Mesendoderm (in vitro differentiated cells): ENCODE data around the gene RBM19.

Experiments
- DNase-seq: peaks from one replicate; pipeline ENCODE4 v3.0.0; 2013
- H2AK5ac ChIP-seq: 2 replicates; pipeline ENCODE4 v1.6.1; 2013; ENCODE audit warnings: low read length, inconsistent platforms
- H2BK120ac ChIP-seq: 2 replicates; pipeline ENCODE4 v1.6.1; 2013; ENCODE audit warnings: low read depth, mild to moderate bottlenecking, low read length, moderate library complexity, mixed read lengths
- H2BK15ac ChIP-seq: replicated peaks from 2 replicates; pipeline ENCODE4 v1.6.1; 2013; ENCODE audit warnings: low read depth, mild to moderate bottlenecking, moderate library complexity
- H2BK5ac ChIP-seq: 2 replicates; pipeline ENCODE4 v1.6.1; 2013; ENCODE audit warnings: low read length, inconsistent platforms
- H3K18ac ChIP-seq: 2 replicates; pipeline ENCODE4 v1.6.1; 2013; ENCODE audit warnings: mild to moderate bottlenecking, low read length, mixed read lengths
- H3K23ac ChIP-seq: one replicate; pipeline ENCODE4 v1.6.1; 2013; ENCODE audit warnings: low read length
- H3K27ac ChIP-seq: 2 replicates; pipeline ENCODE4 v1.5.1; 2013; ENCODE audit warnings: low read depth, mild to moderate bottlenecking, inconsistent platforms, low read length, moderate library complexity
- H3K27me3 ChIP-seq: 2 replicates; pipeline ENCODE4 v1.6.1; 2013; ENCODE audit warnings: low read length, control low read depth, mild to moderate bottlenecking, inconsistent platforms; ENCODE audit not compliant: insufficient read depth, poor library complexity
- H3K36me3 ChIP-seq: 2 replicates; pipeline ENCODE4 v1.6.1; 2013; ENCODE audit warnings: low read length, inconsistent platforms; ENCODE audit not compliant: control insufficient read depth, insufficient read depth
- H3K4ac ChIP-seq: one replicate; pipeline ENCODE4 v1.6.1; 2013; ENCODE audit warnings: low read depth, mild to moderate bottlenecking, low read length, moderate library complexity
- H3K4me1 ChIP-seq: 2 replicates; pipeline ENCODE4 v1.6.1; 2013; ENCODE audit warnings: low read depth, low read length, inconsistent platforms; ENCODE audit not compliant: control insufficient read depth
- H3K4me2 ChIP-seq: 2 replicates; pipeline ENCODE4 v1.6.1; 2013; ENCODE audit warnings: low read length
- H3K4me3 ChIP-seq: 2 replicates; pipeline ENCODE4 v1.5.1; 2013; ENCODE audit warnings: mild to moderate bottlenecking, low read length
- H3K56ac ChIP-seq: one replicate; pipeline ENCODE4 v1.6.1; 2013; ENCODE audit warnings: low read length
- H3K79me1 ChIP-seq: 2 replicates; pipeline ENCODE4 v1.6.1; 2013; ENCODE audit warnings: low read length, inconsistent platforms
- H3K79me2 ChIP-seq: 2 replicates; pipeline ENCODE4 v1.6.1; 2013; ENCODE audit warnings: mild to moderate bottlenecking, low read length; ENCODE audit not compliant: control insufficient read depth, insufficient read depth
- H3K9ac ChIP-seq: 2 replicates; pipeline ENCODE4 v1.6.1; 2013; ENCODE audit warnings: low read length, inconsistent platforms
- H4K5ac ChIP-seq: one replicate; pipeline ENCODE4 v1.6.1; 2013; ENCODE audit warnings: low read length
- H4K8ac ChIP-seq: one replicate; pipeline ENCODE4 v1.6.1; 2013; ENCODE audit warnings: low read depth, mild to moderate bottlenecking, control low read depth, low read length, moderate library complexity
- WGBS: extraction: QIAGEN DNeasy Blood & Tissue Kit; methylation state at CpG from one replicate; pipeline ENCODE4 v1.1.7; 2013; ENCODE audit warnings: low lambda C conversion rate, missing lambda C conversion rate; ENCODE audit not compliant: insufficient coverage; ENCODE audit errors: extremely low coverage; 5-methylcytosine and 5-hydroxymethylcytosine counted together

Gene RBM19

DNA sequence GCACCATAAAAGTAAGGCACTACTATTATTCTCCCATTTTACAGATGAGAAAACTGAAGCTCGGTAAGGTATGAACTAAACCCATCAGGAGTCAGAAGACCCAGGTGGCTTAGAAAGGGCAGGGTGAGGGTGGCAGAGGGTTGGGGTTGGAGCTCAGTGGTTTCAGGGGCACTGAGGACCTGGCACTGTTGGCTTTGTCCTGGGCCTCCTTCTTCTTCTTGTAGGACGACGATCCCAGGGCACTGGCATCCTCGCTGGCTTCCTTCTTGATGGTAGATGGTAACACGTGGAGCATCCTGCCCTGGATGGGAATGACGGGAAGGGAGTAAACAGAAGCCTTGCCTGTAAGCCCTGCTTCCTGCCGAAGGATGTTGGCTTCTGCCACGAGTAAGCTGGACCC is 19.9 kb downstream of the RBM19 start:
- Histone ChIP-seq H4K5ac (no peak overlapping the region), H2BK15ac (no peak overlapping the region), H3K56ac (no peak overlapping the region), H3K23ac (no peak overlapping the region), H2AK5ac (no peak overlapping the region), H3K27ac (no peak overlapping the region), H3K4me3 (no peak overlapping the region), H2BK120ac (no peak overlapping the region), H3K4me1 (no peaks in the 10 kb centered on the region), H2BK5ac (no peak overlapping the region), H3K9ac (no peak overlapping the region), H3K4me2 (no peak overlapping the region), H3K79me2 (no peaks in the 10 kb centered on the region), H3K4ac (no peak overlapping the region), H3K79me1 (no peaks in the 10 kb centered on the region), H3K27me3 (no peaks in the 10 kb centered on the region), H4K8ac (no peak overlapping the region), H3K18ac (no peak overlapping the region), H3K36me3 (peaks cover 20% of the 10 kb centered on the region)
- no CpG with 5 or more reads among the region's 8 CpGs for WGBS
- DNase-seq, result no peak

DNA sequence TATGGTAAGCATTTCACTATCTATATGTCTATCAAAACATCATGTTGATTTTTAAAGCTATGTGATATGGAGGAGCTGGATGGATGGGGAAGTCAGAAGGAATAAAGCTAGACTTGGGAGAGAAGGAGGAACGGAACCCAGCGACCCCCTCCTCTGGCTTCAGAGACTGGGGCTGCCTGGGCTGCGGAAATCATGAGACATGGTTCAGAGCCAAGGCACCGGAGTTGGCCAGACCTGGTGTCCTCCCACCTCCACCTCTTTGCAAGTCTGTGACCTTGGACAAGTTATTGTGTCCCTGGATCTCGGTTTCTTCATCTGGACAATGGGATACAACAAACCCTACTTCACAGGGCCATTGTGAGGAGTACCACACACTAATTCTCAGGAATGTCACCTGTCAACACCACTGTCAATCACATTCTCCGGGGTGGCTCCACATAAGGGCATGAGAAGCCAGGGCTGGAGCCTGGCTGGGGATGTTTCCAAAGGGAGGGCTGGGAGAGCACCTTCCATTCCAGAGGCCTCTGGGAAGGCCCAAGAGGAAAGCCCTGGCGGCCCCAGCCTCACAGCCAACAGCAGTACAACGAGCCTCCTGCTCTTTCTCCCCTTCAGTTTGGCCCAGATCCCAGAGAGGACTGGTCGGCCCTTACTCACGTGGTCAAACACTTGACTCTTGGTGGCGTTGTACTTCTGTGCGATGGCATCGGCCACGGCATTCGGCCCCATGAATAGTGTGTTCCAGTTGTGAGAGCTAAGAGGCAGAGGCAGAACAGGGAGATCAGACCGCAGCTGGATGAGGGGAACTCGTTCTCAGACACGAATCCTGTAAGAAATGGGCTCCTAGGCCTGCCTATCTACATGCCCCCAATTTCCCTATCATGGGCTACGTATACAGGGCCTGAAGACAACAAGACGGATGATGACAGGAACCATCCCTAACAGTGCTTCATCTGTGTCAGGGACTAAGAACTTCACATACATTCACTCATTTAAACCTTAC is 20.7 kb downstream of the RBM19 start:
- Histone ChIP-seq H2BK15ac (no peak overlapping the region), H3K27me3 (no peaks in the 10 kb centered on the region), H3K4ac (no peak overlapping the region), H3K79me2 (no peaks in the 10 kb centered on the region), H3K9ac (no peak overlapping the region), H3K36me3 (peaks cover 20% of the 10 kb centered on the region), H2BK5ac (no peak overlapping the region), H3K56ac (no peak overlapping the region), H3K27ac (no peak overlapping the region), H3K18ac (no peak overlapping the region), H3K4me3 (no peak overlapping the region), H3K23ac (no peak overlapping the region), H3K4me1 (no peaks in the 10 kb centered on the region), H4K8ac (no peak overlapping the region), H3K79me1 (no peaks in the 10 kb centered on the region), H2BK120ac (no peak overlapping the region), H2AK5ac (no peak overlapping the region), H4K5ac (no peak overlapping the region), H3K4me2 (no peak overlapping the region)
- WGBS, result no CpG with 5 or more reads among the region's 20 CpGs
- DNase-seq, result no peak

DNA sequence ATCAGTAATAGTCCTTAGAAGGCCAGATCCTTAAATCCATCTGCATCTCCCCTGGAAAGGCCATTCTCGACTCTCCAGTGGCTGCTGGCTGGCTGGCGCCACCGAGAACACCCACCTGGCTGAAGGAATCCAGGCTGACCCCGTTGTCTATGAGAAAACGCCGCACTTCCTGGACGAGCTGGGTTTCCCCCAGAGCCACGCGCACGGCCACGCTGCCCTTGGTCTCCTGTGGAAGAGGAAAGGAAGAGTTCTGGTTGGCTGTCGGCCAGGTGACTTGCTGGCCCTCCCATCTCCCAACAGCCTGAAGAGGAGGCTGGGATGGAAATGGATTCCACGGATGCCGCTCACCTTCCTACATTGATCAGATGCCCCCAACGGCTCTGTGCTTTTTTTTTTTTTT is 23.9 kb downstream of the RBM19 start:
- peaks cover 13% of the 10 kb centered on the region for H3K36me3 ChIP-seq
- H3K4me3 ChIP-seq, result no peak overlapping the region
- no peak overlapping the region for H2AK5ac ChIP-seq
- H2BK15ac ChIP-seq, result no peak overlapping the region
- no peak overlapping the region for H3K9ac ChIP-seq
- no peak overlapping the region for H3K4me2 ChIP-seq
- H2BK120ac ChIP-seq, result no peak overlapping the region
- H3K79me1 ChIP-seq, result no peaks in the 10 kb centered on the region
- no peak for DNase-seq
- H4K8ac ChIP-seq, result no peak overlapping the region
- no peak overlapping the region for H4K5ac ChIP-seq
- H3K79me2 ChIP-seq, result no peaks in the 10 kb centered on the region
- H3K27me3 ChIP-seq, result no peaks in the 10 kb centered on the region
- H3K23ac ChIP-seq, result no peak overlapping the region
- no peak overlapping the region for H3K27ac ChIP-seq
- H3K18ac ChIP-seq, result no peak overlapping the region
- no peaks in the 10 kb centered on the region for H3K4me1 ChIP-seq
- H2BK5ac ChIP-seq, result no peak overlapping the region
- no peak overlapping the region for H3K4ac ChIP-seq
- no peak overlapping the region for H3K56ac ChIP-seq
- WGBS, result no CpG with 5 or more reads among the region's 15 CpGs

DNA sequence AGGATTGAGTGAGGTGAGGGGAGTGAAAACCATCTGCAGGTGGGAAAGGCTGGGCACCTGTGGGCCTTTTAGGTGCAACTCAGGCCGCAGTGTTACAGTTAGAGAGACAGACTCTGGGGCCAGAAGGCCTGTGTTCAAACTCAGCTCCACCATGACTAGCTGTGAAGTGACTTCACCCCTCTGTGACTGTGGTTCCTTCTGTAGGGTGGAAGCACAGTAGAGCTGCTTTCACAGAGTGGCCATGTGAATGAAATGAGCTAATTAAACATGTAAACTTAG is 25.0 kb downstream of the RBM19 start:
- Histone ChIP-seq H3K4me2 (no peak overlapping the region), H3K4me1 (no peaks in the 10 kb centered on the region), H2AK5ac (no peak overlapping the region), H2BK120ac (no peak overlapping the region), H3K27ac (no peak overlapping the region), H3K9ac (no peak overlapping the region), H3K4me3 (no peak overlapping the region), H3K56ac (no peak overlapping the region), H4K5ac (no peak overlapping the region), H2BK5ac (no peak overlapping the region), H3K36me3 (peaks cover 10% of the 10 kb centered on the region), H3K4ac (no peak overlapping the region), H3K18ac (no peak overlapping the region), H4K8ac (no peak overlapping the region), H3K79me2 (no peaks in the 10 kb centered on the region), H2BK15ac (no peak overlapping the region), H3K23ac (no peak overlapping the region), H3K79me1 (no peaks in the 10 kb centered on the region), H3K27me3 (no peaks in the 10 kb centered on the region)
- no CpG with 5 or more reads among the region's 1 CpG for WGBS
- DNase-seq, result no peak

DNA sequence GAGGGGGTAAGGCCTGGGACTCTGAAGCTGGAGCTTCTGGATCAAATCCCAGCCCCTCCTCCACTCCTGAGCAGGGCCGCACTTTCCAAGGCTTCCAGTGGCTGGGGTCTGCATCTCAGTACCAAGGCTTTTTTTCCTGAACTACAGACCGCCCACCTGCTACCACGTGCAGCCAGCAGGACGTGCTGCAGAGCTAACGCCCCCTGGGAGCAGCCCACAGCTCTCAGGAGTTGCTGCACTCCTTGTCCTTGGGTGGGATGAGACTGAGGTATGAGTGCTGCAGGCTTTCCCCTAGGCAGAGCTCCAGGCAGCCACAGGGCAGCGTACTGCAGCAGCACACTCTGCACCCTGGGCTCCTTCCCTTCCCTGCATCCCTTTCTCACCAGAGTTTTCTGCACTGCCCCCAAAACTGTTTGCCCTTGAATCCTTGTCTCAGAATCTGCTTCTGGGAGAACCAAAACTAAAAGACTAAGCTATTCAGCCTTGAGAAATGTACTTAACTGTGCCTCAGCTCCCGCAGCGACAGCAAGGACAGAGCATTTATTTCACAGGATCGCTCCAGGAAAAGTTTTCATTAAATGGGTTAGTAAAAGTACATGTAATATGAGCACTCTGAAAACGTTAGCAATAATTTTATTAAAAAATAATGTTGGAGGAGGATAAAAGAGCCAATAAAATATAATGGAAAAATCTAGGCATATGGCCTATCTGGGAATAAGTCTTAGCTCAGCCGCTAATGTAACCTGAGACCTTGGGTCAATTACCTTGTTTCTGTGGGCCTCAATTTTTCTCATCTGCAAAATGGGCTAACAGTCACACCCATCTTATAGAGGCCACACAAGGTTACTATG is 25.5 kb downstream of the RBM19 start:
- Histone ChIP-seq H3K4me2 (no peak overlapping the region), H2BK120ac (no peak overlapping the region), H3K36me3 (peaks cover 7% of the 10 kb centered on the region), H3K56ac (no peak overlapping the region), H3K4me1 (no peaks in the 10 kb centered on the region), H4K5ac (no peak overlapping the region), H4K8ac (no peak overlapping the region), H3K27me3 (no peaks in the 10 kb centered on the region), H3K23ac (no peak overlapping the region), H3K9ac (no peak overlapping the region), H2BK5ac (no peak overlapping the region), H2AK5ac (no peak overlapping the region), H3K18ac (no peak overlapping the region), H3K79me1 (no peaks in the 10 kb centered on the region), H3K4me3 (no peak overlapping the region), H3K79me2 (no peaks in the 10 kb centered on the region), H2BK15ac (no peak overlapping the region), H3K27ac (no peak overlapping the region), H3K4ac (no peak overlapping the region)
- no CpG with 5 or more reads among the region's 11 CpGs for WGBS
- DNase-seq, result peak; percentile 52
